Stimulated activated CD4-positive, alpha-beta T cell treated with anti-CD3 and anti-CD28 coated beads, Interleukin-2, amount 100 ng/mL, for 4 hours (primary cell): ENCODE results near the gene WDR18.

Experiments
- DNase-seq: peaks from one replicate; pipeline ENCODE4 v3.0.0-alpha.2; 2020; ENCODE audit warnings: low read depth

WDR18 gene

DNA sequence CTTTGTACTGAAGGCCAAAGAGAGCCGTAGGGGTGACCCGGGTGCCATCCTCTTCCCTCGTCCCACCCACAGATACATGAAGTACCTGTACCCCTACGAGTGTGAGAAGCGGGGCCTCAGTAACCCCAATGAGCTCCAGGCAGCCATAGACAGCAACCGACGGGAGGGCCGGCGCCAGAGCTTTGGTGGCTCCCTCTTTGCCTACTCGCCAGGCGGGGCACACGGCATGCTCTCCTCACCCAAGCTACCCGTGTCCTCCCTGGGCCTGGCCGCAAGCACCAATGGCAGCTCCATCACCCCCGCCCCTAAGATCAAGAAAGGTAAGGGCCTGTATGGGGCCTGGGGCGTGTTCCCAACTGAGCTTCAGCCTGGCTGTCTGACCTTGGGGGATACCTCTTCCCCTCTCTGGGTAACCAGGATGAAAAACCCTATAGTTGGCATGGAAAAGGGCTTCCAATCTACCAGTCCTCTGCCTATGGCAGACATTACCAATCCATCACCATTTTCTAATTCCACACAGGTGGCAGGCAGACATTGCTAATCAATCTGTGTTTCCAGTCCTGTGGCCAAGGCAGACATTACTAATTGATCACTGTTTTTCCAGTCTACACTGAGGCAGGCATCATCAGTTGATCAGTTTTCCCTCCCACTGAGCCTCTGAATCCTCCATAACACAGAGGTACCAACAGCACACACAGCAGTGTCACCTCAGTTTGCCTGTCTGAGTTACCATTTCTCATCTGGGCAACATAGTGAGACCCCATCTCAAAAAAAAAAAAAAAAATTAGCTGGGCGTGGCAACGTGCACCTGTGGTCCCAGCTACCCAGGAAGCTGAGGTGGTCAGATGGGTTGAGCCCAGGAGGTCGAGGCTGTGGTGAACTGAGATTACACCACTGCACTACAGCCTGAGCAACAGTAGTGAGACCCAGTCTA, 19.1 kb upstream of the WDR18 start:
- no peak for DNase-seq

DNA sequence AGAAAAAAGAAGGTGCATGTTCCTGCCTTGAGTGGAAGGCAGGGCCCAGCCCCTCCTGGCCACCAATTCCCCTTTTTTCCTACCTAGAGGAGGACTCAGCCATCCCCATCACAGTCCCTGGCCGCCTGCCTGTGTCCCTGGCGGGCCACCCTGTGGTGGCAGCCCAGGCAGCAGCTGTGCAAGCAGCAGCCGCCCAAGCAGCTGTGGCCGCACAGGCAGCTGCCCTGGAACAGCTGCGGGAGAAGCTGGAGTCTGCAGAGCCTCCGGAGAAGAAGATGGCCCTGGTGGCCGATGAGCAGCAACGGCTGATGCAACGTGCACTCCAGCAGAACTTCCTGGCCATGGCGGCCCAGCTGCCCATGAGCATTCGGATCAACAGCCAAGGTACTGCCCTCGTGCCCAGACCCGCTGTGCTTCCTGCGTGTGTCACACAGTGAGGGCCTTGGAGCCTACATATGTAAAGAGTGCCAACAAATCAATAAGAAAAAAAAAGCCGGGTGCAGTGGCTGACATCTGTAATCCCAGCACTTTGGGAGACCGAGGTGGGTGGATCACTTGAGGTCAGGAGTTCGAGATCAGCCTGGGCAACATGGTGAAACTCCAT, 17.6 kb upstream of the WDR18 start:
- no peak for DNase-seq

DNA sequence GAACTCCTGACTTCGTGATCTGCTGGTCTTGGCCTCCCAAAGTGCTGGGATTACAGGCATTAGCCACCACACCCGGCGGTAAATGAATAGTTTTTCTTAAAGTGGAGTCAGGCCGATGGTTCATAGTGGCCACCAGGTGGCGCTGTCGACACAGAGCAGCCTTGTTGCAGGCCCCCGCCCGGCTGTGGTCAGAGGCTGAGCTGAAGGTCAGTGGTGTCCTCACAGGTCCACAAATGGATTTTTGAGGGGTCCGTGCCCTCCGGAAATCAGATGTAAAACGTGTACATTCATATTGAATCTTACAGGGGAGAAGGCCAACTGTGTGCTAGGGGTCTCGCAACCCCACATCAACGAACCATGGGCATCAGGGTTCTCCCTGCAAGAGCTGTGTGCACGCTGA, 13.4 kb upstream of the WDR18 start:
- no peak for DNase-seq

DNA sequence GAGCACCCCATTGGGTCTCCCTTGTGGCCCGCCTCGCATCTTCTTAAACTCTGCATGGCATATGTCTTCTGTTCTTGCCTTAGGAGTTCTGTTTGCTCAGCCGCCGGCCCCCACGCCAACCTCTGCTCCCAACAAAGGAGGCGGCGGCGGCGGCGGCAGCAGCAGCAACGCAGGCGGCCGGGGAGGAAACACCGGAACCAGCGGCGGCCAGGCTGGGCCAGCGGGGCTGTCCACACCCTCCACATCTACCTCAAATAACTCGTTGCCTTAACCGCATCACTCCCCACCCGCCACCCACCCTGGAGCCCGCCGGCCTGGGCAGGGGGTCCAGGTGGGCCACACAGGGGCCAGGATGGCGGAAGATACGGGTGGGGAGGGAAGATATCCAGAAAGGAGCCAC, 12.3 kb upstream of the WDR18 start:
- no peak for DNase-seq

DNA sequence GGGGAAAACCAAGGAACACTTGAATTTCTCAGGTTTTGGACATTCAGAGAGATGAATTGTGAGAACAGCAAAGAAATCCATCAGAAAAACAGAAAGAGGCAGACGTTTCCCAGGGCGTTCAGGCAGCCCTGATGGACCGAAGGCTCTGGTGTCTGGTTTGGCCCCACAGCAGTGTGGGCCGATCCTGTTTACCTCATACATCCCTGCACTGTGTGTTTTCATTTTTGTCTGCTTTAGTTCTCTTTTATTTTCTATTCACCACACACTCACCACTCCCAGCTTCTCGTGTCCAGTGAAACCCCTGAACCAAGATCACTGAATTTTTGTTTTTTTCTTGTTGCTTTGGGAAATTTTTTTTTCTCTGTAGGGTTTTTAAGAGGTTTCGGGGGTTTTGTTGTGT, 11.9 kb upstream of the WDR18 start:
- DNase-seq = no peak

DNA sequence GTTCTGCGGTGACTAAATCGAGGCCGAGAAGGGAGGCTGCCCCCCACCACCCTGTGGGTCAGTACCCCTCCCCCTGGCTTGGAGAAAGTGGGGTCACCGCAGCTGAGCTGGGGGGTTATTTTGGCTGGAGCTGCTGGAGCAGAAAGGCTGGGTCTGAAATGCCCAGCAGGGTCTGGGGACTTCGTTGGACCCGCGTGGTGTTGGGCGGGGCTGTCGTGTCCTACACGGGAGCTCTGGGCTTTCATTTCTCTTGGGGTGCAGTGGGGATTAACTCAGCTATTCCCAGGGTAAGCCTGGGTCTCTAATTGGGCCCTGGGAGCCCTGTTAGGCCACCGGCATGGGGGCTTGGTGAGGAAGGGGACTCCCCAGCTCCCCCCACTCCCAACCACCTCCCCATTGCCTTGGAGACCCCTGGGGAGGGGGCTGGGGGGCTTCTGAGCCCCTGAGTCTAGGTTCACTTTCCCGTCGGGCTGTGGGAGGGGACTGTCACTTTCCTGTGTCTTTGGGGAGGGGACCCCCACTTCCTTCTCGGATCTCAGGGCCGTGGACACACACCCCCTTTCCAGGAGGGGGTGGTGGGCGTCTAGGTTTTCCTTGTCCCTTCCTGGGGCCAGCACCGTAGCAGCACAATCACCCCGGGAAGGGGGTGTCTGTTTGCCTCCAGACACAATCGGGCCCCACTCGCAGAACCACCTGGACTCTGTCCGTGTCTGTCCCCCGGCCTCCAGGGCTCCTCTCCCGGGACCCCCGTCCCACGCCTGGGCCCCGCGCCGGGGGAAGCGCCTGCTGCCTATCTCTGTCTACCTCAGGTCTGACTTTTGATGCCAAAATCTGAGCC, 10.2 kb upstream of the WDR18 start:
- no peak for DNase-seq

DNA sequence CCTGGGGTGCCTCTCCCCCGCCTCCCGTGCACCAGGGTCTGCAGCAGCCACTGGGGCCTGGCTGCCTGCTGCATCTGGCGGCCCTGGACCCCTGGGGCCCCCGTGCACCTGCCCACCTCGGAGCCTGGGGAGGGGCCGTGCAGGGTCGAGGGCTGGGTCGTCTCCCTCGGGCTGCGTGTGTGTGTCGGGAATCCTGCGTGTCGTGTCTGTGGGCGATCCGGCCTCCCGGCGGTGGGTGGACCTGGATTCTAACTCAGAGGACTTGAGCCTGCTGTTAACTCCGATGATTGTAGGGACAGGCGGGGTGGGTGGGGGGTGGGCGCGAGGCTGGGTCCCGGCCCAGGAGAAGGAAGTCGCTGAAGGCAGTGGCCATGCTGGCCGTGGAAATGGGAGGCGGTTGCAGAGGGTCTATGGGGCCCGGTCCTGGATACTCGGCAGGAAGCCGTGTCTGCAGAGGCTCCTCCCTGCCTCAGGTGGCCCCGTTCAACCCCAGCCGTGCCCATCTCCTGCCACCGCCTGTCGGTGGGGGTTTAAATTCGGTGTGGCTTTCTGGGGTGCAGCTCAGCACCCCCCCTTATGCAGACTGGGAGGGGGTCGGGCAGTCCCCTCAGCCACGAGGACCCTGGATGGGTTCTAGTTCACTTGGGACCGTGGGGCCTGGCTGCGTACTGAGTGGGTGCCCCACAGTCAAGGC, 9.4 kb upstream of the WDR18 start:
- no peak for DNase-seq

DNA sequence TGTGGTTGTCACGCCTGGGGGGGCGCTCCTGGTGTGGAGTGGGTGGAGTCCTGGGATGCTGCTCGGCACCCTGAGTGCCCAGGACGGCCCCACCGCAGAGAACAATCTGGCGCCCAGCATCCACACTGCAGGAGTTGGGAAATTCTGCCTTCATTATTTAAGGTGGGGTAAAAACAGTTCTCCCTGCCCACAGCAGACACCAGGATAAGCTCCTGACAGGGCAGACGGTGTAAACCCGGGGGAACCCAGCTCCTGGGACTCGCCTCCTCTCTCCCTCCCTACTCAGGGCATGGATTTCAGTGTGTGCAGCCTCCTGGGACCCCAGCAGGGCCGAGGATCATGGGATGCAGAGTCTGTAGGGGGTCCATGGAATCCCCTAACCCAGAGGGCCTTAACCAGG, 7.7 kb upstream of the WDR18 start:
- no peak for DNase-seq

DNA sequence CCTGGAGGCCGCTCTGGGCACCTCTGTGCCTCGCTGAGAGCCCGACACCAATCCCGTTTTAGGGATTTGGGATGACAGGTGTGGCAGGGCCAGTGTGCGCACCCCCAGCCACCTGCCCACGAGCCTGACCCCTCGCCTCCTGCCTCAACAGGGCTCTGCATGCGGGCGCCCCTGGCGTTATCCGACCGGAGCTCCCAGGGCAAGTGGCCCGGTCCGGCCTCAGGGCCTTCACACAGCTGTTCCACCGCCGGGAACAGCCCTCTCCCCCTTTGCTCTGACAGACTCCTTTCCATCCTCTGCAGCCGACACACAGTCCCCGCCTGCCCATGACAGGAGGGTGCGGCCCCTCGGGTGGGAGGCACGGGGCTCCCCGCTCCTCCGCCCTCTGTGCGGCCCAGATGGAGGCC, 7.1 kb upstream of the WDR18 start:
- no peak for DNase-seq

DNA sequence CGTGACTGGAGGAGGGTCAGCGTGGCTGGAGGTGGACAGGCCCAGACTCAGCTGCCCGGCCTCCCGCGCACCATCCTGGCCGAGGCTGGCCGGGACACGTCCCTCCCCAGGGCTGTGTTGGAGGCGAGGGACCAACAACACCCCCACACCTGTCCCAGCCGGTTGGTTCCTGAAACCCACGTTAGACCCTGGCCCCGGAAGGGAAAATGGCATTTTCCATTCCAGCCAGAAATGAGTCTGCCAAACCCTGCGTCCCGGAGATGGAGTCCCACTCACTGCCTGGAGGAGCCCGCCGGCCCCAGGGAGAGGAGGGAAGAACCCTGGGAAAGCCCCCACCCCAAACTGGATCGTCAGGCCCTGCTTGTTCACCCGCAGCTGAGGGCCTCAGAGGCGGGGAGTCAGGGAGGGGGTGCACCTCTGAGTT, 4.8 kb upstream of the WDR18 start:
- no peak for DNase-seq

DNA sequence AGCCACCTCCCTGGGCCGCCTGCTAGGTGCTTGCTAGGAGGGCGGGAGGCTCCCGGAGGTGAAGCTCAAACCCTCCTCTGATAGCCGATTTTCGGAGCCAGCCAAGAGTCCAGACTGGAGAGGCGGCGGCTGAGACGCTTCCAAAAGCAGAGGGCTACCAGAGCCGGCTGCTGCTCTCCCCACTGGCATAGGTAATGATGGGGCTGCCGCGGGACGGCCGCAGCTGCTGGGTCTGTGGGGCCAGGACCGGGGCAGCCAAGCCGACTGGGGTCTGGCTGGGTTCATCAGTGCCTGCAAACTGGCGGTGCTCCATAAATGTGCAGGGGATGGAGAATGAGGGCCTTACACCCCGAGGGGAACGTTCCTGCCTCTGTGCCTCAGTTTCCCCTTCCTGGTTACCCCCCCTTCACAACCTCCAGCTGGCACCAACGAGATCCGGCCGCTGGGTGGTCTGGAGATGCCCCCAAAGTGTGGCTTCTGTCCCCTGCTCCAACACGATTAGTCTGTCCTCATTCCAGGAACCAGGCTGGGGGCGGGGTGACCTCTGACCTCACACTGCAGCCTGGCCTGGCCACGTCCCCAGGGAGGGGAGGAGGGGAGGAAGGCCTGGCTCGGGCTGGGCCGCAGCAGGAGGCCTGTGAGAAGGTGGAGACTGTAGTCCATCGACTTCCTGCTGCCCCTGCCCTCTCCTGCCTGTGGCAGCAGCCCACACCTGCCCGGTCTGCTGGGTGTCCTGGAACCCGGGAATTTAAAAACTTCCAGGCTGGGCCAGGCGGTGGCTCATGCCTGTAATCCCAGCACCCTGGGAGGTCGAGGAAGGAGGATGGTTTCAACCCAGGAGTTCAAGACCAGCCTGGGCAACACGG, 3.8 kb upstream of the WDR18 start:
- no peak for DNase-seq

DNA sequence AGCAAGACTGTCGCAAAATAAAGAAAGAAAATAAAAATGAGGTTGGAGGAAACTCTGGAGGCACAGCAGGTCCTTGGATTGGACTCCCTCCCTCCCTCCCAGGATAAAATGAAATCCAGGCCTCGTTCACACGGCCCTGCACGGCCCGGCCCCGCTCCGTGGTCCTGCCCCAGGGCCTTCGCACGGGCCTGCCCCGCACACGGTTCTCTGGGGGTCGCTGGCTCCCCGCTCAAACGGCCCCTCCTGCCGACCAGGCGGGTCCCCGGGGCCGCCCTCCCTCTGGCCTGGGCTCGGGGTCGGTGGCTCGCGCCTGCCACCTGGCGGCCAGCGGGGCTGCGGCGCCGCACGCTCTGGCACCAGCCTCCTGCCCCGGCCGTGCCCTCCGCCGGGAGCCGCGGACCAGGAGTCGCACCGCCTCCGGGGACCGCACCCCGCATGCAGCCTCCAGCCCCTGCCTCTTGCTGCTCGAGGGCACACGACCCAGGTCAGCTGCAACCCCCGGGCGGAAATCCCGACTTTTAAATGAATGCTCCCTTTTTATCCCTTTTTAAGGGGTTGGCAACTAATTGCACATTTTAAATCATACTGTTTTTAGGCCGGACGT, 1.5 kb upstream of the WDR18 start:
- peak; percentile 57 for DNase-seq

DNA sequence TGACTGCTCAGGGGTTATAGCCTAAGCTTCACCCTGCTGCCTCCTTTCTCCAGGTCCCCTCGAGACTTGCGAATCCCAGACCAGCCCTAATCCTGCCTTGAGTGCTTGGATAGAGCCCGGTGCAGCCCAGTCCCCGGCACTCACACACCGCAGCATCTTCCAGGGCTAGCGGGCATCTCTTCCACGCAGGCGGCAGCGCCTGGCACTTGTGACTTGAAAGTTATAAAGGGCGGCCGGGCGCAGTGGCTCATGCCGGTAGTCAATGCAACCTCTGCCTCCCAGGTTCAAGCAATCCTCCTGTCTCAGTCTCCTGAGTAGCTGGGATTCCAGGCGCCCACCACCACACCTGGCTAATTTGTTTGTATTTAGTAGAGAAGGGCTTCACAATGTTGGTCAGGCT, 1.9 kb downstream of the WDR18 start:
- no peak for DNase-seq

DNA sequence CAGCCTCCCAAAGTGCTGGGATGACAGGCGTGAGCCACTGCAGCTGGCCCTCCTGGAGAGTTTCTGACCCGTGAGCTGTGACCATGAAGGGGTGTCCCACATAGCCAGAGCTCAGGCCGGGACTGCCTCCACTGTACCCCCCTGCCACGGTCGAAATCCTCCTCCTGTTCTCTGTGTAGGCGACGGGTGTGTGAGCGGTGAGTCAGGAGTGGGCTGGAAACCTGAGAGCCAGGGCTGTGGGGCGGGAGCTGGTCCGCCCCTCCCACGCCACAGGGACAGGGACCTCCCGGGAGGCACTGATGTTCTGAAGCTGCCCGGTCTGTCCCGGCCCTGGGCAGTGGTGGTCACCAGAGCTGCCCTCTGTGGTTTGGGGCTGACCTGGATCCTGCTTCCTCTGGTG, 3.9 kb downstream of the WDR18 start:
- DNase-seq = no peak

DNA sequence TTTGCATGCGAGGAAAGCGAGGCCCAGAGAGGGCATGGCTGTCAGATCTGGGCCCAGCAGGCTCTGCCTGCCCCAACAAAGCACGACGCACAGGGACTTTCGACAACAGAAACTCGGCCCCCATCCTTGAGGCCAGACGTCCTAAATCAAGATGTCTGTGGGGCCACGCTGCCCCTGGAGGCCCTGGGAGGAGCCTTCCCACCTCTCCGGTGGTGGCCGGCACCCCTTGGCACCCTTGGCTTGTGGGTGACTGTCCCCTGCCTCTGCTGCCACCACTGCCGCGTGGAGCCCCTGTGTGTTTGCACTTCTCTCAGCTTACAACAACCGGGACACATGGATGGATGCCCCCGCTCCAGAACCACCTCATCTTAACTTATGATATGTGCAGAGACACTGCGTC, 4.4 kb downstream of the WDR18 start:
- no peak for DNase-seq

DNA sequence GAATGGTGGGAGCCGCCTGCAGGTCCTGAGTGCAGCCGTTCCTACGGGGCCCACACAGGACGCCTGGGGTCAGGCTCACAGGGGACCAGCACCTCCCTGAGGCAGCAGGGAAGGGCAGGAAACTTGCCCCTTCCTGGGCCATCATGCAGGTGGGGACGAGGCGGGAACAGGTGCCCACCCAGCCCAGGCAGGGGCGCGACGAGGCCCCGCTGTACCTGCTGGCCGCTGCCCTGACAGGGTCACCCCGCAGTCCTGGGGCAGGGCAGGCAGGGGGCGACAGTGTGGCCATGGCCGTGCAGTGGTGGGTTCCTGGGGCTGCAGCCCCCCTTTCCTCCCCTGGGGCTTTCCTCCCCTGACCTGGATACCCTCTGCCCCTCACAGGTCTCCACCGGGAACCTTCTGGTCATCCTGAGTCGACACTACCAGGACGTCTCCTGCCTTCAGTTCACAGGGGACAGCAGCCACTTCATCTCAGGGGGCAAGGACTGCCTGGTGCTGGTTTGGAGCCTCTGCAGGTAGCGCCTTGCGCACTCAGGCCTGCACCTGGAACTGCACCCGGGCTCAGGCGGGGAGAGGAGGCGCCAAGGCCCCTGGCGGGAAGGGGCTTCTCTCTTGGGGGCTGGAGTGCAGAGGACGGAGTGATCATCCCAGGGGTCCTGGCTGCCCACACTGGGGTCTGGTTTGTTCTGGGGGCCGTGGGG, 5.4 kb downstream of the WDR18 start:
- DNase-seq = no peak

DNA sequence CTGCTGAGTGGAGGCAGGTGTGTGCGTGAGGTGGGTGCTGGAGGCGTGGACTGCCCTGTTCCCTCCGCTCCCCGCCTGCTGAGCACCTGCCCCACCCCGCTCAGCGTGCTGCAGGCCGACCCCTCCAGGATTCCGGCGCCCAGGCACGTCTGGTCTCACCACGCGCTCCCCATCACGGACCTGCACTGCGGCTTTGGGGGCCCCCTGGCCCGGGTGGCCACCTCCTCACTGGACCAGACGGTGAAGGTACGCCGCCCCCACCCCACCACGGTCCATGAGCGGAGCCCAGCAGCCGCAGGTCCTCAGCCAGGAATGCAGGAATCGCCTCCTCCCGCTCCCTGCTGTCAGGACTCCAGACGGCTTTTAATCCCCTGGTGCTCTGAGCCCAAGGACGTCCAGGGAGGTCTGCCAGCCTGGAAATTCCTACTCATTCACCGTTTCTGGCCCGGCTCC, 6.0 kb downstream of the WDR18 start:
- no peak for DNase-seq

DNA sequence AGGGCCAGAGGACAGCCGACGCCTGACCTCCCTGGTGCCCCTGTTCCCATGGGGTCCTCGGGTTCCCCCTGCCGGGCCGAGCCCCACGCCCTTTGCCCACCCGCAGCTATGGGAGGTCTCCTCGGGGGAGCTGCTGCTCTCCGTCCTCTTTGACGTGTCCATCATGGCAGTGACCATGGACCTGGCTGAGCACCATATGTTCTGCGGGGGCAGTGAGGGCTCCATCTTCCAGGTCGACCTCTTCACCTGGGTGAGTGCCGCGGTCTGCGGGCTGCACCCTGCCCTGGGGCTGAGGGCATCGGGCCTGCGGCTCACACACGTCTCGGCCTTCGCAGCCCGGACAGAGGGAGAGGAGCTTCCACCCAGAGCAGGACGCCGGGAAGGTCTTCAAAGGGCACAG, 6.6 kb downstream of the WDR18 start:
- no peak for DNase-seq

DNA sequence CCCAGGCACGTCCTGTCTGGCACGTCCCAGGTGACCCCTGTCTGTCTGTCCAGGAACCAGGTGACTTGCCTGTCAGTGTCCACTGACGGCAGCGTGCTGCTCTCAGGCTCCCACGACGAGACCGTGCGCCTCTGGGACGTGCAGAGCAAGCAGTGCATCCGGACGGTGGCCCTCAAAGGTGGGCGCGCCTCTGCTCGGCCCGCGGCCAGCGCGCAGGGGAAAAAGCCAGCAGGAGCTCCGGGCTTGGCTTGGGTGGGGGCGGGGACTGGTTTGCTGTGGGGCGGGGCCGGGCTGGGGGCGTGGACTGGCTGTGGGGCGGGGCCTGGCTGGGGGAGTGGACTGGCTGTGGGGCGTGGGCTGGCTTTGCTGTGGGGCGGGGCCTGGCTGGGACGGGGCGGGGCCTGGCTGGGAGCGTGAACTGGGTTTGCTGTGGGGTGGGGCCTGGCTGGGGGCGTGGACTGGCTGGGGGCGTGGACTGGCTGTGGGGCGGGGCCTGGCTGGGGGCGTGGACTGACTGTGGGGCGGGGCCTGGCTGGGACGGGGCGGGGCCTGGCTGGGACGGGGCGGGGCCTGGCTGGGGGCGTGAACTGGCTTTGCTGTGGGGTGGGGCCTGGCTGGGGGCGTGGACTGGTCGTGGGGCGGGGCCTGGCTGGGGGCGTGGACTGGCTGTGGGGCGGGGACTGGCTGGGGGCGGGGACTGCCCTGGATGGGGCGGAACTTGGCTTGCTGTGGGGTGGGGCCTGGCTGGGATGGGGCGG, 7.2 kb downstream of the WDR18 start:
- DNase-seq = peak; percentile 23
